GM19240 (cell line): Measurements from ENCODE around the gene SLC49A3.
"Not testable (repeated sequence)": the region's sequence is repeated elsewhere in the genome, so short reads cannot be mapped to it uniquely, and the experiment has no call there.

ENCODE experiments used
- DNase-seq: peaks from one replicate; pipeline ENCODE4 v3.0.0; 2011; ENCODE audit warnings: low spot score; ENCODE audit not compliant: insufficient read length

The SLC49A3 gene

DNA sequence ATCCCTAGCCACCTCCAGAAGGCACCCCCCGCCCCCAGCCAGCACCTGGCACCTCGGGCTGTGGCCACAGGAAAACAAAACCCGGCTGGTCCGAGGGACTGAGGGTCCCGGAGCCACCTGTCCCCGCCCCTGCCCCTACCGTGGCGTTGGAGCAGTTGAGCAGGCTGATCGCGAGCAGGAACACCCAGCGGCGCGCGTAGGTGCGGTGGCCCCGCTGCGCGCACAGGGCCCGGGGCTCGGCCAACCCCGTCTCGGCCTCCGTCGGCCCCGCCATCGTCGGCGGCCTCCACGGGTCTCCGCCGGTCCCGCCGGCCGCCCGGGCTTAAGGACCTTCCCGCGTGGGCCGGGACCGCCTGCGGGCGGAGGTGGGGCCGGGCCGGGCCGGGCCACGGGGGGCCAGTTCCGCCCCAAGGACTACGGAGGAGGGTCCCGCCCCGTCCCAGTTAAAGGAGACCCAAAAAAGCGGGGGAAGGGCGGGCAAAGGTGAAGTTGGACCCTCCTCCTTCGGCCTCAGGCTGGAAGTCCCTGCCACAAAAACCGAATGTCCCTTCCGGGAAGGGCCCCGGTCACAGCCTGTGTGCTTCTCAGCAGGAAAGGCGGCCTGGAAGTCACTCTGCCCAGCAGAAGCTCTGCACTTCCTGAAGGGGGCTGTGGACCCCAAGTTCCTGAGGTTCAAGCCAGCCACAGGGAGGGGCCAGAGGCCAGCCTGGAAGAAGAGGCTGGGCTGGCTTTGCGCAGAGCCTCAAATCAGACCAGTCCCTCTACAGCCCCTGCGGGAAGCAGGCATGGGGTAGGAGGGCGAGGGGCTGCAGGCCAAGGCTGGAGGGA, at the start of gene SLC49A3:
Gene SLC49A3, minus strand, starts transcription at position 298 of the 828 bp plus-strand sequence. Its CDS starts 24 bp downstream, at position 274.
- no peak for DNase-seq

- not testable (repeated sequence) for DNase-seq
Measured at GRCh38 chr4:736561-736960, 47.6 kb upstream of the SLC49A3 start.

DNA sequence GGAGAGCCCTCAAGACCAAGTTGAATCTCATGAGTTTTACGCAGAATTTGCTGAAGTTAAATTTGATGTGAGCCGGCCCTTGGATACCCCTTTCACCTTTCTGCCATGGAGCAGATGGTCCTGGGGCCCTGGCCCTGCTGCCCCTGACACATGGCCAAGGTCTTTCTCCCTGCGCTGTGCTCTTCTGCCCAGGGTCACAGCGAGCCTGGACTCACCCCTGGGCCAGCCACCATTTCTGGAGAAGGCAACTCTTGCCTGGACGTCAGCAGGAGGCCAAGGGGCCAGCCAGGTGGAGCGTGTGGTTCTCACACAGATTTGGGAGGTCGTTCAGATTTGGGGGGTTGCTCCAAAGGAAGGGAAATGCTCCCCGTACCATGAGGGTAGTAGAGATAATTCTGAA, 46.6 kb upstream of the SLC49A3 start:
- DNase-seq, result no peak

DNA sequence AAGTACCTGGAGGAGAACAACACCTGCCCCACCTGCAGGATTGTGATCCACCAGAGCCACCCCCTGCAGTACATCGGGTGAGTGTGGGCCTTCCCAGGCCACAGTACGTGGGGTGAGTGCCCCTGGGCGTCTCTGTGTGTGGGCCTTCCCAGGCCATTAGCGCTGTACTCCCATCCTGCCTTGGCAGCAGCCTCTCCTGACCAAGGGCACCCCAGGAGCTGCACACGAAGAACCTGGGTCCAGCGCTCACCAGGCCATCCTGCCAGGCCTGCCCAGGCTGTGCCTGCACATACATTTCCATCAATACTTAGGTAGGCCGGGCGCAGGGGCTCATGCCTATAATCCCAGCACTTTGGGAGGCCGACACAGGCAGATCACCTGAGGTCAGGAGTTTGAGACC, 46.0 kb upstream of the SLC49A3 start:
- no peak for DNase-seq

DNA sequence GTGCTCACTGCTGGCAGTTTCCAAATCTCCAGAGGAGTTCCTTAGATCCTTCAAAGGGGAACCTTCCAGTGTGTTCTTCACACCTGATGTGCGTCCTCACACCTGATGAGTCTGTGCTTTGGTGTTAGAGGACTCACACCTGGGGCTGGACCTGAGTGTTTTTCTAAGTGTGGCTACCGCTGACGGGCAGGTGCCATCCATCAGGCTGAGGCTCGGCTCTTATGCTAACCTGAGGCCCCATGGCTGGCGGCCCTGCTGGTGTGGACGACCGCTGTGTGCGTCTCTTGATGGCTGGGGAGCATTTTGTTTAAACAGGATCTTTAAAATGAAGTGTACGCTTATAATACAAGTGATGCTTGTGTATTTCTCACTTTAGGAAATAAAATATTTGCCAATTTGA, 45.1 kb upstream of the SLC49A3 start:
- no peak for DNase-seq

GRCh38 chr4:733631-733980, 44.7 kb upstream of the SLC49A3 start:
- no peak for DNase-seq

GRCh38 chr4:732911-733630, 44.1 kb upstream of the SLC49A3 start:
- DNase-seq, result no peak

- no peak for DNase-seq
Measured at GRCh38 chr4:732486-732885, 43.5 kb upstream of the SLC49A3 start.

- DNase-seq, result not testable (repeated sequence)
Measured at GRCh38 chr4:731954-732353, 43.0 kb upstream of the SLC49A3 start.

DNA sequence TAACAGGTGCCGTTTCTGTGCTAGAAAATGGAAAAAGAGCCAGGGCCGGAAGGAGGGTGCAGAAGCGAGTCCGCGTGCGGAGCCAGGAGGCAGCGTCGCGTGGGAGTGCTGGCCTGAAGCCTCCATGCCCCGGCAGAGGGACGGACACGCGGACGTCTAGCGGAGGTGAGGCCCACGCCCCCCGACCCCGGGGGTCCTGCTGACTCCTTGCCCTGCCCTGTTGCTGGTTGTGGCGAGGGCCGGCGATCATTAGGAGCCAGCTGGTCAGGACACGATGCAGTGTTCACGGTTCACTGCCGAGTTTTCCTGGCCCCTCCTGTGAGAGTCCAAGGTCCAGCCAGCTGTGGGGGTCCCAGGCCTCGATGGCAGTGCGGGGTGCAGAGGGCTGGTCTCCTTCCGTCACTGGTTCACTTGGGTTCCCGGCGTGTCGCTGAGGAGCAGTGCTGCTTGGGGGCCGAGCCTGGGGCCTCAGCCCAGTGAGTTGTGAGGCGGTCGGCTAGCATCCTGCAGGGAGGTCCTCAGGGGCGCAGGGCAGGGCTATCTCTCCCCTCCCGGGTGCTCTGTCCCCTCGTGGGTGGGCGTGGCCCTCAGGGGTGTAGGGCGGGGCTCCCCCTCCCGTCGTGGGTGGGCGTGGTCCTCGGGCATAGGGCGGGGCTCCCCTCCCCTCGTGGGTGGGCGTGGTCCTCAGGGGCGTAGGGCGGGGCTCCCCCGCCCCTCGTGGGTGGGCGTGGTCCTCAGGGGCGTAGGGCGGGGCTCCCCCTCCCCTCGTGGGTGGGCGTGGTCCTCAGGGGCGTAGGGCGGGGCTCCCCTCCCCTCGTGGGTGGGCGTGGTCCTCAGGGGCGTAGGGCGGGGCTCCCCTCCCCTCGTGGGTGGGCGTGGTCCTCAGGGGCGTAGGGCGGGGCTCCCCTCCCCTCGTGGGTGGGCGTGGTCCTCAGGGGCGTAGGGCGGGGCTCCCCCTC, 42.3 kb upstream of the SLC49A3 start:
- DNase-seq, result not testable (repeated sequence)

DNA sequence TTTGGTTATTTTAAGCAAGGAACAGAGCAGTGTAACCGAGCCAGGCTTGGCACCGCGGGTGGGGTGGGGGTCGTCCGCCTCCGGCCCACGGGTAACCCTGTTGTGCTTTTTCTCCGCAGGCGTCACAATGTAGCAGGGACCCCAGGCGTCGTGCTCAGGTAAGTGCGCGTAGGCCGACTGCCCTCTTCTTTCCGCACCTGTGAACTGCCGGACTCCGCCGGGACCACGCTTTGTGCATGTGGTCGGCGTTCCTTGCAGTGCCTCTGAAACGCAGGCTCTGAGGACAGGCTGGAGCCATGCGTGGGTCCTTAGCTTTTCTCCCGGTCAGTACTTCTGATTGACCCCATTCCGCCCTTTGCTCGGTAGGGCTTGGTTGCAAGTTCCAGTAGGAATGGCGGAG, 41.6 kb upstream of the SLC49A3 start:
- no peak for DNase-seq

GRCh38 chr4:729336-730315, 40.7 kb upstream of the SLC49A3 start:
- no peak for DNase-seq

GRCh38 chr4:727576-727975, 38.6 kb upstream of the SLC49A3 start:
- DNase-seq, result no peak

GRCh38 chr4:726838-727237, 37.9 kb upstream of the SLC49A3 start:
- DNase-seq, result no peak

DNA sequence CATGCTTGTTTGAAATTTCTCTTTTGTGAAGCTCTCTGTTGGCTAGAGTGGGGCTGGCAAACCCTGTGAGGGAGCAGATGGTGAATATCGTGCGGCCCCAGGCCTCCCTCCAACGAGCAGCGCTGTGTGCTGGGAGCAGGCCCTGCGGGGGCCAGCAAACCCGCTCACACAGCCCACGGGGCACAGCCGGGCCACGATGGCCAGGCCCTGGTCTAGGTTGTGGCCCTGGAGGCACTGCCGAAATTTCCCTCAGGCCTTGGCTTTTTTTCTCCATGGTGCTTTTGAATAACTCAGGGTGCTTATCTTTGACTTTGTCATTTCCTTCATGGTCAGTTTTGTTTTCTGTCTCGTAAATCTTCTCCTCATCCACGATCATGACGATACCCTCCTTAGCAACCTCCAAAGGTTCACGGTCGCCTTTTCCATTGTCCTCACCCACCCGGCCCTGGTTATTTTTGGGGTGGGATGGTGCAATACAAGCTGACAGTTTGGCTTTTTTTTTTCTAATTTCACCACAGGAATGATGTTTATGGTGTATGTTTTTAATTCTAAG, 37.4 kb upstream of the SLC49A3 start:
- no peak for DNase-seq

- DNase-seq, result no peak
Measured at GRCh38 chr4:725391-726234, 36.7 kb upstream of the SLC49A3 start.

GRCh38 chr4:723751-724530, 35.0 kb upstream of the SLC49A3 start:
- DNase-seq, result no peak

DNA sequence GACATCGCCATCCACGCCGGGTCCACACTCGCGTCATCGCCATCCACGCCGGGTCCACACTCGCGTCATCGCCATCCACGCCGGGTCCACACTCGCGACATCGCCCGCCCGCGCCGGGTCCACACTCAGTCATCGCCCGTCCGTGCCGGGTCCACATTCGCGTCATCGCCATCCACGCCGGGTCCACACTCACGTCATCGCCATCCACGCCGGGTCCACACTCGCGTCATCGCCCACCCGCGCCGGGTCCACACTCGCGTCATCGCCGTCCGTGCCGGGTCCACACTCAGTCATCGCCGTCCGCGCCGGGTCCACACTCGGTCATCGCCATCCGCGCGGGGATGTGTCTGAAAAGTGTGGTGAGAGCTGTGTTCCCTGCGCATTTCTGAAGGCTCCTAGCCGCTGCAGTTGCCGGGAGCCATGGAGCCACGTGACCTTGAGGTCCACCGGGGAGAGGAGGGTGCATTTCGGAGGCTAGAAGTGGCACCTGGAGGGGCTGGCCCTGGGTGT, 34.0 kb upstream of the SLC49A3 start:
- no peak for DNase-seq
